Stimulated activated effector memory CD8-positive, alpha-beta T cell treated with anti-CD3 and anti-CD28 coated beads, Interleukin-12 subunit alpha, Interleukin-12 subunit beta, amount 100 ng/mL, for 72 hours (primary cell): ENCODE measurements around the gene NEK1.

ENCODE experiments used
- ATAC-seq: fragments of 150-1000 bp; cut with Tn5 transposase; 2 replicates; pipeline ENCODE4 v1.10.0; 2021
- DNase-seq, 2 donors: peaks; one replicate each; pipeline ENCODE4 v3.0.0; 2021 to 2022; ENCODE audit warnings: low spot score in 2 of 2
- H3K27ac Mint-ChIP-seq: one replicate; pipeline ENCODE4 v1.8.0; 2022; ENCODE audit warnings: mild to moderate bottlenecking, mixed read lengths
- H3K36me3 Mint-ChIP-seq: one replicate; pipeline ENCODE4 v1.8.0; 2022; ENCODE audit warnings: mild to moderate bottlenecking, mixed read lengths
- H3K4me1 Mint-ChIP-seq: one replicate; pipeline ENCODE4 v1.8.0; 2022; ENCODE audit warnings: mixed read lengths
- H3K4me3 Mint-ChIP-seq: one replicate; pipeline ENCODE4 v1.8.0; 2022; ENCODE audit warnings: mild to moderate bottlenecking, mixed read lengths
- H3K9me3 Mint-ChIP-seq: one replicate; pipeline ENCODE4 v1.8.0; 2022; ENCODE audit warnings: mixed read lengths

Gene NEK1

GRCh38 chr4:169611991-169612870 is at the start of gene NEK1:
Gene NEK1 (minus strand): TSS chr4:169612583. CDS start chr4:169602630, 9,953 bp downstream.
- DNase-seq (peak; percentile 72 to 90), ATAC-seq (peak; percentile 94)
- peak within 1 kb of the TSS; percentile 98 for H3K4me3 Mint-ChIP-seq
- peaks cover 13% of the 10 kb centered on the region for H3K4me1 Mint-ChIP-seq
- H3K36me3 Mint-ChIP-seq, result peaks cover 7% of the 10 kb centered on the region
- peak within 1 kb of the TSS; percentile 99 for H3K27ac Mint-ChIP-seq
- H3K9me3 Mint-ChIP-seq, result no peaks in the 10 kb centered on the region

- H3K4me1 Mint-ChIP-seq, result peaks cover 13% of the 10 kb centered on the region
These were observed 49.4 kb upstream of the NEK1 start for GRCh38 chr4:169661761-169662160.

GRCh38 chr4:169660929-169661328 is 48.5 kb upstream of the NEK1 start:
- Mint-ChIP-seq H3K4me3 (no peak overlapping the region), H3K36me3 (peaks cover 8% of the 10 kb centered on the region), H3K9me3 (no peaks in the 10 kb centered on the region), H3K4me1 (peaks cover 13% of the 10 kb centered on the region), H3K27ac (peak overlapping the region; percentile 89)
- no peak for DNase-seq
- ATAC-seq, result no peak

More at GRCh38 chr4:169661761-169662160, 49.4 kb upstream of the NEK1 start:
- DNase-seq, result no peak
- no peak overlapping the region for H3K4me3 Mint-ChIP-seq
- peaks cover 8% of the 10 kb centered on the region for H3K36me3 Mint-ChIP-seq
- H3K27ac Mint-ChIP-seq, result no peak overlapping the region
- no peaks in the 10 kb centered on the region for H3K9me3 Mint-ChIP-seq
- ATAC-seq, result no peak

- Mint-ChIP-seq H3K9me3 (no peaks in the 10 kb centered on the region), H3K4me3 (peak overlapping the region; percentile 60), H3K27ac (peak overlapping the region; percentile 89), H3K4me1 (peaks cover 6% of the 10 kb centered on the region), H3K36me3 (peaks cover 8% of the 10 kb centered on the region)
- peak; percentile 100 for ATAC-seq
- DNase-seq, result peak; percentile 25 to 61
These were observed 47.6 kb upstream of the NEK1 start for GRCh38 chr4:169659716-169660670.

GRCh38 chr4:169658975-169659715 is 46.8 kb upstream of the NEK1 start:
- H3K4me1 Mint-ChIP-seq, result peaks cover 6% of the 10 kb centered on the region
- DNase-seq (no peak), ATAC-seq (no peak)
- peak overlapping the region; percentile 60 for H3K4me3 Mint-ChIP-seq
- no peaks in the 10 kb centered on the region for H3K9me3 Mint-ChIP-seq
- peaks cover 8% of the 10 kb centered on the region for H3K36me3 Mint-ChIP-seq
- peak overlapping the region; percentile 89 for H3K27ac Mint-ChIP-seq

- ATAC-seq, result no peak
- H3K4me1 Mint-ChIP-seq, result peaks cover 7% of the 10 kb centered on the region
- H3K36me3 Mint-ChIP-seq, result peaks cover 8% of the 10 kb centered on the region
- H3K9me3 Mint-ChIP-seq, result no peaks in the 10 kb centered on the region
- no peak overlapping the region for H3K27ac Mint-ChIP-seq
- DNase-seq, result no peak
- H3K4me3 Mint-ChIP-seq, result no peak overlapping the region
These were observed 45.8 kb upstream of the NEK1 start for GRCh38 chr4:169658196-169658595.

GRCh38 chr4:169657470-169658107 is 45.2 kb upstream of the NEK1 start:
- DNase-seq, result no peak
- no peak for ATAC-seq
- no peak overlapping the region for H3K4me3 Mint-ChIP-seq
- H3K4me1 Mint-ChIP-seq, result peaks cover 13% of the 10 kb centered on the region
- H3K27ac Mint-ChIP-seq, result no peak overlapping the region
- H3K9me3 Mint-ChIP-seq, result no peaks in the 10 kb centered on the region
- H3K36me3 Mint-ChIP-seq, result peaks cover 8% of the 10 kb centered on the region

GRCh38 chr4:169655401-169655800 is 43.0 kb upstream of the NEK1 start:
- H3K27ac Mint-ChIP-seq, result no peak overlapping the region
- H3K4me3 Mint-ChIP-seq, result no peak overlapping the region
- H3K4me1 Mint-ChIP-seq, result peaks cover 28% of the 10 kb centered on the region
- ATAC-seq, result no peak
- DNase-seq, result no peak
- peaks cover 7% of the 10 kb centered on the region for H3K36me3 Mint-ChIP-seq
- H3K9me3 Mint-ChIP-seq, result no peaks in the 10 kb centered on the region

- Mint-ChIP-seq H3K27ac (no peak overlapping the region), H3K4me3 (no peak overlapping the region), H3K4me1 (peaks cover 23% of the 10 kb centered on the region), H3K36me3 (no peaks in the 10 kb centered on the region), H3K9me3 (no peaks in the 10 kb centered on the region)
- DNase-seq (no peak), ATAC-seq (peak; percentile 50)
These were observed 40.2 kb upstream of the NEK1 start for GRCh38 chr4:169652535-169652934.

- Mint-ChIP-seq H3K9me3 (no peaks in the 10 kb centered on the region), H3K27ac (no peak overlapping the region), H3K36me3 (peaks cover 5% of the 10 kb centered on the region), H3K4me1 (peaks cover 23% of the 10 kb centered on the region), H3K4me3 (no peak overlapping the region)
- no peak for ATAC-seq
- DNase-seq, result no peak
These were observed 38.0 kb upstream of the NEK1 start for GRCh38 chr4:169650227-169650936.

GRCh38 chr4:169649545-169650226 is 37.3 kb upstream of the NEK1 start:
- no peaks in the 10 kb centered on the region for H3K9me3 Mint-ChIP-seq
- H3K36me3 Mint-ChIP-seq, result peaks cover 8% of the 10 kb centered on the region
- no peak overlapping the region for H3K27ac Mint-ChIP-seq
- no peak for DNase-seq
- H3K4me1 Mint-ChIP-seq, result peaks cover 23% of the 10 kb centered on the region
- H3K4me3 Mint-ChIP-seq, result no peak overlapping the region
- no peak for ATAC-seq

GRCh38 chr4:169645627-169646026 is 33.2 kb upstream of the NEK1 start:
- ATAC-seq, result no peak
- Mint-ChIP-seq H3K36me3 (peaks cover 34% of the 10 kb centered on the region), H3K27ac (no peak overlapping the region), H3K4me3 (no peak overlapping the region), H3K4me1 (peaks cover under 1% of the 10 kb centered on the region), H3K9me3 (no peaks in the 10 kb centered on the region)
- no peak for DNase-seq

- H3K36me3 Mint-ChIP-seq, result peaks cover 37% of the 10 kb centered on the region
- no peak for DNase-seq
- no peak for ATAC-seq
- H3K27ac Mint-ChIP-seq, result no peak overlapping the region
- H3K4me3 Mint-ChIP-seq, result no peak overlapping the region
- H3K9me3 Mint-ChIP-seq, result no peaks in the 10 kb centered on the region
- H3K4me1 Mint-ChIP-seq, result no peaks in the 10 kb centered on the region
These were observed 32.4 kb upstream of the NEK1 start for GRCh38 chr4:169644802-169645201.
